SH-SY5Y (cell line): Measurements from ENCODE around the gene ASS1.

Experiments
- GATA2 ChIP-seq: IDR thresholded peaks from 2 replicates; pipeline ENCODE4 v1.6.1; 2011; ENCODE audit warnings: mild to moderate bottlenecking, low read depth, low read length
- GATA3 ChIP-seq: IDR thresholded peaks from 2 replicates; pipeline ENCODE4 v1.6.1; 2011; ENCODE audit warnings: low read depth, mild to moderate bottlenecking, low read length, moderate library complexity

ASS1 gene

DNA sequence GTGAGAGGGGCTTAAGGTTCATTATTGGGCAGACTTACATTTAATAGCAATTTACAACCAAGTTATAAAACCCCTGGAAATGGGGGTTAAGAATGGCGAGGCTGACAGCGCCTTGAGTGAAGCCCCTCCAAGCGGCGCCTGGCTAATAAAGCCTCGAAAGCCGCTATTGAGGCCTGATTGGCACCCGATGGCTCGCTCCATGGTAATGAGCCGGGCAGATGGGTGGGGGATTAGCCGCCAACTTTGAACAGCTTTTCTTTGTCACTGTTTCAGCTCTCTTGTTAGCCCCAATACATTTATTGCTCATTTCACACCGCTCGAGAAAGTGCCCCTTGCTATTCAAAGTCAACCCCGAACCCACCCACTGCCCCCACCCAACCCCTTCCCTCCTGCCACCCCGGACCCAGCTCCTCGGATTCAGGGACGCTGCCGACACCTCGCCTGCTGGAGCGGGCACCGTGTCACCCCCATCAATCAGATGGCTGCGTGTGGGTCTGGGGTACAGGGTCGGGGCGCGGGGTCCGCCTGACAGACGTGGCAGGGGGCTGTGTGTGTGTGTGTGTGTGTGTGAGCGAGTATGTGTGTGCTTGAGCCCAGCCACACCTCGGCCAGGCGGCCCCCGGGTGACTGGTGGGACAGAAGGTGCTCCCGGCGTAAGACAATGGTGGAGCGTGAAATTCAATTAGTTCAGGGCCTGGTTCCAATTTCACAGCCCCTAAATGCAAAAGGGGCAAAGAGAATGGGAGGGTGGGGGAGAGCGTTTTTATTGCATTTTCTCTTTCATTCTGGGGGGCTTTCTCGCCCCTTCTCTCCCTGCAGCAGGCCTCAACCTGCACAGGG, 34.2 kb downstream of the ASS1 start:
- TF ChIP-seq GATA2 (no peak), GATA3 (no peak)

DNA sequence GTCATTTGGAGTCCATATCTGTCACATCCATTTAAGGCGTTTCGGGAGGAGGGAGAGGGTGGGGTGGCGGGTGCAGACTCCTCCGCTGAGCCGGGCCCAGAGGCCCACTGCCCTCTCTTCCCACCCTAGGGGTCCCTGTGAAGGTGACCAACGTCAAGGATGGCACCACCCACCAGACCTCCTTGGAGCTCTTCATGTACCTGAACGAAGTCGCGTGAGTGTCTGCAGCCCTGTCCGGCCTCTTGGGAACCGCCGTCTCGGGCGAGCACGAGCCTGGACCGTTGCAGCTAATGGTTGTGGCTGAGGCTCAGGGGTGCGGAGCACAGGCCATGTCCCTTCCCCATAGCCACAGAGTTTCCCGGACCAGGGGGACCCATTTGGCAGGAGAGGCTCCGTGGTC, 34.8 kb downstream of the ASS1 start:
- no peak for TF ChIP-seq GATA3
- no peak for TF ChIP-seq GATA2

DNA sequence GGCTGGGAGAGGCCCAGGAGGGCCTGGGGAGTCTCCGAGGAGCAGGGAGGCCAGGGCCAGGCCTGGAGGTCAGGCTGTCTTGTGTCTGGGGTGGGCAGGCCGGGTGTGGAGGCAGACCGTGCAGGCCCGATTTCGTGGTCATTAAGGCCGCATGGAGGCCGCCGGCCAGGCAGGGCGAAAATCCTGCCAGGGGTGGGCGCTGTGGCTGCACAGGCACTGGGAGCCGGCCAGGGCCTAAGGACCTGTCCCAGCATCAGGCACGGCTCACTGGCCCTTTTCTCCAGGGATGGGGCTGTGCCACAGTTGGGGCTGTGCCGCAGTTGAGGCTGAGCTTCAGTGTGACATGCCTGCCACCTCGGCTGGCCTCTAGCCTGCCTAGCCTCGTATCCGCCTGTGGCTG, 35.9 kb downstream of the ASS1 start:
- no peak for TF ChIP-seq GATA3
- no peak for TF ChIP-seq GATA2

DNA sequence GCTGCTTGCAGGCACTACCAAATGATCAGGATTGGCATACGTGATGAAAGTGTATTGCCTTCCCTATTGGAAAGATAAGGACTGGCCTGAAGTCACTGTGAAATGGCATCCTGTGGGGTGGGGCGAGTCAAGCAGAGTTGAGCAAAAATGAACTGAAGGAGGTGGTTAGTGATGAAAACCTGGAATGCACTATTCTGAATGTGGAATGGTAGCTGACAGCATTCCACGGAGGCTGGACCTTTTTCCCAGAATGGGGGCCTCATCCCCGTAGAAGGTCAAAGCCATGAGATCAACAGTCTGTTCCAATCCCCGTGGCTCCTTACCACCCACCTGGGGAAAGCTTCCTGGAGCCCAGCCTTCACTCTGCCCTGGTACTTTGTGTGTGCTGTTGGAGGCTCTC, 37.7 kb downstream of the ASS1 start:
- TF ChIP-seq GATA2 (no peak), GATA3 (no peak)

DNA sequence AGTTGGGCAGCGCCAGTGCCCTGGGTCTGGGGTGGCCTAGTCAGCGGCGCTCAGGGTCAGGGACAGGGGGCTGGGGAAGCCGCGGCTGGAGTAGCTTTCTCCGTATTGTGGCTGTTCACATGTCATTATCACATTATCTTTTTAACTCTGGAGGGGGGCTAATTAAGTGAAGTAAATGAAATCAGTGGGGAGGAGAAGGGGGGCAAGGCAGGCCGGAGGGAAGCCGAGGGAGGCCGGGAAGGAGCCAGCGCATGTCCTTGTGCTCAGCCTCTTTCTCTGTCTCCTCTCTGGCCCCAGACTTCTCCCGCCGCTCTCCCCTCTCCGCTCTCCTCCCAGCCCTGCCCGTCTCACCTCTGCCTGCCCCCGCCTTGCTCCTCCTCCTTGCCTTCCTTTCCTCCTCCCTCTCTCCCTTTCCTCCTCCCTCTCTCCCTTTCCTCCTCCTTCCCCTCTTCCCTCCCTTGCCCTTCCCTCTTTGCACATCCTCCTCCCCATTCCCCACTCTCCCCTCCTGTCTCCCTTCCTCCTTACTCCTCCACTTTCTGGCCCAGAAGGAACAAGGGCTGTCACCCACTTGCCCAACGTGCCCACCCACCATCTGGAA, 38.7 kb downstream of the ASS1 start:
- TF ChIP-seq GATA2 (no peak), GATA3 (no peak)

DNA sequence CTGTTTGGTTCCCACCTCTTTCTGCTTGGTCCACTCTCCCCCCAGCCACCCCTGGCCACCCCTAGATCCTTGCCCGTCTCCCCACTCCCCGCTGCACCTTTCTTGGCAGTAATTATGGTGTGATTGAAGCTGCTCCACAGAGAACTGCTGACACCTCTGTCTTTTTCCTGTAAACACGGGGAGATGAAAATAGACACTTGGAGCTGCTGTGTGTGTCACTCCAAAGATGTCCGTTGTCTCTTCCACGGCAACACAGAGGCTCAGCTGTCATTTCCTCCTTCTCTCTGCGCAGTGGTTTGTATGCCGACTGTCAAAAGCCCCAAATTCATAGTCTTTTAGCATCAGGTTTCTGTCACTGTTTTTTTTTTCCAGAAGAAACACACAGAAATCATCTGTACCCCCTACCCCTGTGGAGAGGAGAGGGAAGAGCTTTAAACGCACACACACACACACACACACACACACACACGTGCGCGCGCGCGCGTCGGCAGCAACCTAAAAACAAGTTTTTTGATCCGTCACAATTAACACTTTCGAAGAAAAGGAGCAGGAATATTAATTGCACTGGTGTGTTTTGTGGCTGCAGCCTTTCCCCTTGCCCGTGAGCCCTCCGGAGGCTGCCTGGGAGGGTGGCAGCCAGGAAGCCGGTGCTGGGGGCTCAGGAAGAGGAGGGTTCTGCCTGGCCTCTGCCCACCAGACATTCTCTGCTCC, 39.8 kb downstream of the ASS1 start:
- TF ChIP-seq GATA2, result no peak
- no peak for TF ChIP-seq GATA3

DNA sequence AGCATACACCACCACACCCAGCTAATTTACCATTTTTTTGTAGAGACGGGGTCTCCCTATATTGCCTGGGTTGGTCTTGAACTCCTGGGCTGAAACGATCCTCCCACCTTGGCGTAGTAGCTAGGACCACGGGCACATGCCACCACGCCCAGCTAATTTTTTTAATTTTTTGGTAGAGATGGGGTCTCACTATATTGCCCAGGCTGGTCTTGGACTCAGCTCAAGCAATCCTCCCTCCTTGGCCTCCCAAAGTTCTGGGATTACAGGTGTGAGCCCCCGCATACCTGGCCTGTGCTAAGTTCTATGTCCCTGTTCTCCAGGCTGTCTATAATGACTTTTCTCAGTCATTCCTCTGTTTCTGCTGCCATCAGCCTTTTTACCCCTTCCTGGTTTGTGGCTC, 41.3 kb downstream of the ASS1 start:
- TF ChIP-seq GATA3 (no peak), GATA2 (no peak)

DNA sequence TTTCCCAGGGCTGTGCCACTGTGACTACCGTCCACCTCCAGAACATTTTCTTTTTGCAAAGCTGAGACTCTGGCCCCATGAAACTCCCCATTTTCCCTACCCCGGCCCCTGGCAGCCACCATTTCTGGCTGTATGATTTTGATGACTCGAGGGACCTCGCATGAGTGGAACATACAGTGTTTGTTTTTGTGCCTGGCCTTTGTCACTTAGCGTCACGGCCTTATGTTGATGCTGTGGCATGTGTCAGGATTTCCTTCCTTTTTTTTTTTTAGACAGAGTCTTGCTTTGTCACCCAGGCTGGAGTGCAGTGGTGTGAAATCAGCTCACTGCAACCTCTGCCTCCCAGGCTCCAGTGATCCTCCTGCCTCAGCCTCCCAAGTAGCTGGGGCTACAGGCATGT, 42.7 kb downstream of the ASS1 start:
- TF ChIP-seq GATA3 (no peak), GATA2 (no peak)

DNA sequence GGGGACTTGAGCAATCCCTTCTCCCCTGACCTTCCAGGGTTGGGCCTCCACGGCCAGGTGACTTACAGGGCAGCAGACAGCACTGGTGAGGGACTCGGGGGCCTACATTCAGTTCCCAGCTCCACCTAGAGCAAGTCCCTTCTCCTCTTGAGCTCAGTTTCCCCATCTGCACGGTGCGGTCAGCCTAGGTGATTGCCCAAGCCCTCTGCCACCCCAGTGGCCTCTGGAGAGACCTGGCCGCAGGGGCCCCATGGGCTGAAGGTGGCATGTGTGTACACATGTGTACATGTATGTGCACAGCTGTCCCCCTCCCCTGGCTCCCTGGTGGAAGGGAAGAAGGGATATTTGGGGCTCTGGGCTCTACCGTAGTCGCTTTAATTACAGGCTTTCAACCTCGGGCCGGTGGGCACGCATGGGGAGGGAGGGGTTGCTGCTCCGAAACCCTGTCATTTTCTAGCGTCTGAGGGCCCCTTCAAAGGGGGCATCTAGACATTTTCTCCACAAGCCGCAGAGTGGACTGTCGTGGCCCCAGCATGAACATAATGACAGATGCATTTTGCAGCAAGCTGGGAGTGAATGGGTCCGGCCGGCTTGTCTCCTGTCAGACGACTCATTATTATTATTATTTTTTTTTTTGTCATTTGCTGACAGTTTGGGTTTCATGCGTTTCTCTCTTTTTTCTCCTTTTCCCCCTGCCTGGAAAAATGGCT, 44.0 kb downstream of the ASS1 start:
- TF ChIP-seq GATA2 (no peak), GATA3 (no peak)

DNA sequence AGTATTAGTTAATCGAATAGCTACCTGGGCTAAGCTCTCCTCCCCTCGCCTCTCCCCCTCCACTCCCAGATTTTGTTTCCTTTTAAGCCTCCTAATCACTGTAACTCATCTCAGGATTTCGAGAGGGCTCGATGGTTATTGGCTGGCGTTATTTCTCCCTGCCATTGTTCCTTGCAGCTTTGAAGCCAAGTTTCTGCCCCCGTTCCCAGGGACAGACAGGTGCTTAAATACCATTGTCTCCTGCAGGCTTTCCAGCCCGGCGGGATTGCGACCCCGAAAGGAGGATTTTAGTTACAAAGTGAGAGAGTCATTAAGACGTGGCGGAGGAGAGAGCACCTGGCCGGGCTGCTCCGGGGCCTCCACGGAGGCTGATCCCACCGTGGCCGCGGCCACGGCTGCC, 46.2 kb downstream of the ASS1 start:
- TF ChIP-seq GATA2, result no peak
- no peak for TF ChIP-seq GATA3

DNA sequence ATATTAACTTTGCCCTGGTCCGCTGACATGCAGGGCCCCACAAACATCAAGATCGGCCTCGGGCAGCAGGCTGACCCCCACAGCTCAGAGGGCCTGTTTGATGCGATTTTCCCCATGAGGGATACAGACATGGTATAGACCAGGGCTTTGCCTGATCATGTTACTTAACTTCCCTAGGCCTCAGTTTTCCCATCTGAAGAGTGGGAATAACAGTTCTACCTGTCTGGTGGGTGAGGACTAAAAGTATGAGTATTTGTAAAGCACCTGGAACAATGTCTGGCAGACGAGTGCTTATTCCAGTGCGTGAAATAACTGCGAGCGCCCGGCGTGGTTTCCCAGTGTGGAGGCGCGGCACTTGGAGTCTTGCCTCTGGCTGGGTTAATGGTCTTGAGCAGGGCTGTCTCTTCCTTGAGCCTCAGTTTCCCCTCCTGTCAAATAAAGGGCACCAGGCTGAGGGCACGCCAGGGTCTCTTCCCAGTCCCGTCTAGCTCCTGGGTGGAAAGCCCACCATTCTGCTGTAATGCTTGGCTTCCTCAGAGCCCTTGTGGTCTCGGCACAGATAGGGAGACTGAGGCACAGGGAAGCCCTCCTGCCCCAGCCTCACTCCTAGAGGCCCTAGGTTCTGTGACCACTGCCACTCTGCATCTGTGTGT, 47.2 kb downstream of the ASS1 start:
- no peak for TF ChIP-seq GATA3
- TF ChIP-seq GATA2, result no peak

DNA sequence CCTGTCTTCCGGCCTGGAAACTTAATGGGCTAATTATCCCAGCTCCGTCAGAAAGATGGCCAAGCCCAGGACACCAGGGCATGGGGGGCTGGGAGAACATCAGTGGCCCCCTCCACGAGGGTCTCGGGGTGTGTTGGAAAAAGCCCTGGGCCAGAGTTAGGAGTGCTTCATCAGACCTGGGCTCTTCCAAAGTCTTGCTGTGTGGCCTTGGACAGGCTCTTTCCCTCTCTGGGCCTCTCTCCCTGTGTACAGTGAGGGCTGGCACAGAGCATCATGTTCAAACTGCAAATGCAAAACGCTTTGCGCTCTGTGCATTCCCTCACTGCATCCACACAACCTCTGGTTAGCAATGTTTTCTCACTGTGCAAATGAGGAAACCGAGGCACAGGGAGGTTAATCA, 48.3 kb downstream of the ASS1 start:
- TF ChIP-seq GATA3 (no peak; the same call in 1 of the 2 replicates), GATA2 (no peak)

DNA sequence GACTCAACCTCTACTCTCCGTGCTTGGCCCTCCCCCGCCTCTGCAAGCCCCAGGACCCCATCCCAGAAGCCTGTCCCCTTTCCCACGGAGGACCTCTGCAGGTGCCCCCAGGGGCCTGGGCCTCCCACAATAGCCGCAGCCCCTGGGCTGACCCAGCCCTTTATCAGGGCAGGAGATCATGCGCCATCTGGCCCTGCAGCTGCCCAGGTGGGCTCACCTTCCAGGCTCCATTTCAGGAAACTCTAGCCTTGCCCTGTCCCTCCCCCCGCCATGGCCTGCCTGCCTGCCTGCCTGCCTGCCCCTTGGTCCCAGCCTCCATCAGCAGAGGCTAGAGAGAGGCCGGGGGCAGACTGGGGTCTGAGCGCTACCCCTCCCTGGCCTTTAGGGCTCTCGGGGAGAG, 48.7 kb downstream of the ASS1 start:
- TF ChIP-seq GATA3 (no peak), GATA2 (no peak)

DNA sequence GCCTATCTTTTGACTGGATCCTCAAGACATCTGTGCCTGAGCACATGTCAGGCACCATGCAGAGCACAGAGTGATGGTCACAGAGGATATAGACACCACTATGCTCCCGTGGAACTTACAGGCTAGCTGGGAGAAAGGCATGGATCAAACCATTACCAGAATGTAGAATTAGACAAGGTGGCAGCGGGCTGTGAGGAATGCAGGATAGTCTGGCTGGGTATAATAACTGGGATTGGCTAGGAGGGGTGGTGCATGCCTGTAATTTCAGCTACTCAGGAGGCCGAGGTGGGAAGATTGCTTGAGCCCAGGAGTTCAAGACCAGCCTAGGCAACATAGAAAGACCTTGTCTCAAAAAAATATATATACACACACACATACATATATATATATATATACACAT, 50.3 kb downstream of the ASS1 start:
- TF ChIP-seq GATA3, result no peak
- no peak for TF ChIP-seq GATA2
